GM12878 (cell line): Measurements from ENCODE around the gene EMP2. TPM values are rescaled to one million over a fixed set of nuclear protein-coding genes. Genes with fewer than 3 reads are reported as not detected.

Experiments
- ATAC-seq: fragments of 200-7000 bp; cut with Tn5 transposase; 3 replicates; pipeline ENCODE4 v1.9.1; 2020; ENCODE audit warnings: mild to moderate bottlenecking, moderate library complexity
- BruUV-seq: library from RNA; stranded (reverse); fragments of 400-500 nt; replicated peaks from 2 replicates; lab custom pipeline; 2021; lab: Mats Ljungman, UMichigan
- CTCF ChIA-PET: fragments of 300-600 bp; sonication (Branson Sonifier 250); formaldehyde crosslinking; extraction: SDS; loops from one replicate; lab custom pipeline; 2021; ENCODE audit warnings: inconsistent platforms; lab: Yijun Ruan, JAX
- POLR2A ChIA-PET: fragments of 350-600 bp; formaldehyde crosslinking; extraction: SDS; loops from one replicate; lab custom pipeline; 2021; ENCODE audit warnings: inconsistent platforms; lab: Charles Lee
- RAD21 ChIA-PET: fragments of 300-600 bp; sonication (Branson Sonifier 250); formaldehyde crosslinking; loops from one replicate; lab custom pipeline; 2023; ENCODE audit warnings: antibody characterized with exemption; ENCODE audit not compliant: unreplicated experiment; lab: Charles Lee
- SMC1A ChIA-PET: fragments of 300-600 bp; sonication (Branson Sonifier 250); formaldehyde crosslinking; loops from one replicate; lab custom pipeline; 2023; ENCODE audit not compliant: unreplicated experiment, uncharacterized antibody; lab: Charles Lee
- DNase-seq: peaks from one replicate; pipeline ENCODE4 v3.0.0-alpha.2; 2011; ENCODE audit warnings: low read depth, low spot score
- FAIRE-seq: peaks from 3 replicates; lab custom pipeline; 2011; peaks lifted over from hg19 to GRCh38; lab: Jason Lieb, UNC
- H2AFZ ChIP-seq: 2 replicates; pipeline ENCODE4 v1.6.0; 2011; ENCODE audit warnings: low read depth, low read length, control low read depth; ENCODE audit not compliant: control insufficient read depth
- H3K27ac ChIP-seq: 2 replicates; pipeline ENCODE4 v1.5.1; 2011; ENCODE audit warnings: control low read depth; ENCODE audit not compliant: control insufficient read depth, insufficient read depth
- H3K27me3 ChIP-seq, 2 experiments: replicated peaks in 1 of 2; 2 replicates each; pipeline versions ENCODE4 v1.6.0 to v1.6.1; 2011; ENCODE audit warnings: low read length in 1 of 2; ENCODE audit not compliant: control insufficient read depth in 2 of 2, insufficient read depth in 2 of 2
- H3K36me3 ChIP-seq, 2 experiments: 2 replicates each; pipeline ENCODE4 v1.5.1; 2011; ENCODE audit warnings: low read length in 1 of 2; ENCODE audit not compliant: control insufficient read depth in 2 of 2, insufficient read depth in 2 of 2
- H3K4me1 ChIP-seq: 2 replicates; pipeline ENCODE4 v1.6.1; 2011; ENCODE audit warnings: mild to moderate bottlenecking, low read length, moderate library complexity, mixed read lengths; ENCODE audit not compliant: control insufficient read depth, insufficient read depth
- H3K4me2 ChIP-seq: 2 replicates; pipeline ENCODE4 v1.6.0; 2011; ENCODE audit warnings: control low read depth; ENCODE audit not compliant: control insufficient read depth, insufficient read depth
- H3K4me3 ChIP-seq: fragments of 200-600 bp; sonication (generic); 2 replicates; pipeline ENCODE4 v1.5.1; 2016
- H3K79me2 ChIP-seq: 2 replicates; pipeline ENCODE4 v1.6.0; 2011; ENCODE audit warnings: low read length; ENCODE audit not compliant: control insufficient read depth, insufficient read depth
- H3K9ac ChIP-seq: 2 replicates; pipeline ENCODE4 v1.8.0; 2011; ENCODE audit warnings: low read length, control low read depth, mixed read lengths; ENCODE audit not compliant: control insufficient read depth, insufficient read depth
- H3K9me3 ChIP-seq: replicated peaks from 3 replicates; pipeline ENCODE4 v1.5.1; 2011; ENCODE audit warnings: mild to moderate bottlenecking, low read length; ENCODE audit not compliant: control insufficient read depth, insufficient read depth
- H4K20me1 ChIP-seq: 2 replicates; pipeline ENCODE4 v1.6.0; 2011; ENCODE audit not compliant: control insufficient read depth, insufficient read depth
- CREM ChIP-seq: IDR thresholded peaks from 2 replicates; pipeline ENCODE4 v1.6.1; 2014; ENCODE audit warnings: antibody characterized with exemption, low read depth
- DPF2 ChIP-seq: fragments of 450-650 bp; IDR thresholded peaks from 2 replicates; pipeline ENCODE4 v1.6.1; 2017; ENCODE audit warnings: mild to moderate bottlenecking
- ELK1 ChIP-seq: IDR thresholded peaks from 2 replicates; pipeline ENCODE4 v1.6.1; 2012; ENCODE audit warnings: low read depth, low read length, improper control_type of control experiment
- GABPA ChIP-seq: IDR thresholded peaks from 2 replicates; pipeline ENCODE4 v1.6.1; 2014; ENCODE audit warnings: antibody characterized with exemption, low read depth, mild to moderate bottlenecking, inconsistent platforms
- HDGF ChIP-seq: fragments of 450-650 bp; IDR thresholded peaks from 2 replicates; pipeline ENCODE4 v1.6.1; 2016; ENCODE audit warnings: antibody characterized with exemption
- LARP7 ChIP-seq: fragments of 450-650 bp; IDR thresholded peaks from 2 replicates; pipeline ENCODE4 v1.6.1; 2017; ENCODE audit warnings: mild to moderate bottlenecking
- MYC ChIP-seq: IDR thresholded peaks from 2 replicates; pipeline ENCODE4 v1.6.1; 2011; ENCODE audit warnings: mild to moderate bottlenecking, low read length, moderate library complexity, inconsistent platforms; ENCODE audit not compliant: insufficient read depth, insufficient replicate concordance, insufficient read length, severe bottlenecking
- PAX8 ChIP-seq: fragments of 450-650 bp; IDR thresholded peaks from 2 replicates; pipeline ENCODE4 v1.6.1; 2017; ENCODE audit warnings: mild to moderate bottlenecking, moderate library complexity
- PKNOX1 ChIP-seq: fragments of 450-650 bp; IDR thresholded peaks from 2 replicates; pipeline ENCODE4 v1.6.1; 2016; ENCODE audit warnings: mild to moderate bottlenecking
- PML ChIP-seq: IDR thresholded peaks from 2 replicates; pipeline ENCODE4 v1.6.1; 2012; ENCODE audit warnings: low read length, inconsistent platforms
- RELB ChIP-seq: fragments of 450-650 bp; IDR thresholded peaks from 2 replicates; pipeline ENCODE4 v1.6.1; 2017; ENCODE audit warnings: low read depth, mild to moderate bottlenecking, moderate library complexity
- SMARCA5 ChIP-seq: fragments of 450-650 bp; IDR thresholded peaks from 2 replicates; pipeline ENCODE4 v1.6.1; 2017; ENCODE audit warnings: mild to moderate bottlenecking
- STAT3 ChIP-seq: IDR thresholded peaks from 2 replicates; pipeline ENCODE4 v1.6.1; 2011; ENCODE audit warnings: low read depth, low read length, improper control_type of control experiment
- TBL1XR1 ChIP-seq: IDR thresholded peaks from 2 replicates; pipeline ENCODE4 v1.6.1; 2012; ENCODE audit warnings: low read depth, low read length, improper control_type of control experiment
- TCF3 ChIP-seq: IDR thresholded peaks from 2 replicates; pipeline ENCODE4 v1.6.1; 2012; ENCODE audit warnings: low read depth, mild to moderate bottlenecking, low read length, borderline replicate concordance; ENCODE audit not compliant: insufficient read depth
- ZNF592 ChIP-seq: fragments of 450-650 bp; IDR thresholded peaks from 2 replicates; pipeline ENCODE4 v1.6.1; 2017; ENCODE audit warnings: mild to moderate bottlenecking, moderate library complexity
- WGBS: methylation state at CpG from one replicate; pipeline ENCODE4 v1.1.6; 2016; ENCODE audit warnings: low lambda C conversion rate; ENCODE audit not compliant: insufficient replicate concordance, insufficient coverage; ENCODE audit errors: missing lambda C conversion rate; 5-methylcytosine and 5-hydroxymethylcytosine counted together
- in situ Hi-C: fragments of 300-500 bp; cut with MboI; formaldehyde crosslinking; loops from 9 replicates; pipeline ENCODE4 v1.14.3; 2018; ENCODE audit warnings: mixed read lengths
- intact Hi-C: fragments of 100-400 bp; cut with micrococcal nuclease; formaldehyde crosslinking; loops from one replicate; pipeline ENCODE4 v1.14.2; 2022; ENCODE audit not compliant: unreplicated experiment
- polyA plus RNA-seq, 11 experiments: library from polyadenylated mRNA; depleted of rRNA in 4 of 11; unstranded in 6 of 11; stranded (reverse) in 5 of 11; fragments of >200 nt; fragmentation: Nextera tagmentation in 4 of 11; fragmentation: Illumina TruSeq in 1 of 11; extraction: Ambion mirVana in 4 of 11; extraction: Trizol in 1 of 11; gene quantifications; 1 replicate in 1 of 11; 2 replicates in 10 of 11; pipeline versions ENCODE4 v1.2.1 to v1.2.3, GENCODE V29; 2011 to 2016; ENCODE audit warnings: inconsistent platforms in 2 of 11, missing spikeins in 2 of 11, low read depth in 1 of 11
- total RNA-seq, 4 experiments: library from RNA; depleted of rRNA in 3 of 4; stranded (reverse); fragments of >200 nt in 3 of 4; fragmentation: Illumina TruSeq in 1 of 4; extraction: Trizol in 1 of 4; gene quantifications; 2 replicates each; pipeline versions ENCODE4 v1.2.1 to v1.2.3, GENCODE V29; 2013 to 2021

The EMP2 gene
- total and polyA plus RNA-seq, 10 of the 15 experiments (the other 5 are each of a cell fraction or from before 2014, with no cell fraction given), result 0.41 to 10.4 (median 3.8) TPM

- no peak for TF ChIP-seq ELK1
- TF ChIP-seq TCF3, result no peak
- TF ChIP-seq RELB, result no peak
- no peak for TF ChIP-seq DPF2
- no peak for TF ChIP-seq STAT3
- TF ChIP-seq SMARCA5, result no peak
- TF ChIP-seq CREM, result no peak
- no peak for TF ChIP-seq LARP7
- TF ChIP-seq PML, result no peak
- no peak for TF ChIP-seq TBL1XR1
- no peak for TF ChIP-seq PAX8
- TF ChIP-seq MYC, result no peak
- TF ChIP-seq GABPA, result no peak
- TF ChIP-seq PKNOX1, result no peak
- TF ChIP-seq ZNF592, result no peak
- TF ChIP-seq HDGF, result no peak
- TF ChIP-seq, all 136 proteins: peak for 0
- no peaks in the 10 kb centered on the region for H3K4me1 ChIP-seq
- CTCF ChIA-PET, result no interaction called here
- H3K27ac ChIP-seq, result no peak overlapping the region
- WGBS, result 43% methylated on average over 10 of the region's 10 CpGs
- SMC1A ChIA-PET, result interaction anchor here (0.9 kb wide), 1 partner anchor 17 kb away, joined by 3 read pairs; no protein-coding TSS in a partner anchor
- DNase-seq (no peak), FAIRE-seq (no peak), ATAC-seq (no peak)
- no peaks in the 10 kb centered on the region for H4K20me1 ChIP-seq
- H3K27me3 ChIP-seq, result no peaks in the 10 kb centered on the region; a peak in 1 of 4 replicates
- BruUV-seq, result no TSS peak
- no peak overlapping the region for H3K4me3 ChIP-seq
- H3K79me2 ChIP-seq, result no peaks in the 10 kb centered on the region
- H3K9ac ChIP-seq, result no peak overlapping the region
- in situ Hi-C loops, result no loop called here
- H2AFZ ChIP-seq, result no peak overlapping the region
- RAD21 ChIA-PET, result no interaction called here
- intact Hi-C loops, result loop anchor here (5.0 kb wide), 1 partner anchor 62 kb away; no protein-coding TSS in a partner anchor
- no peaks in the 10 kb centered on the region for H3K36me3 ChIP-seq
- no peaks in the 10 kb centered on the region for H3K9me3 ChIP-seq
- no peak overlapping the region for H3K4me2 ChIP-seq
- POLR2A ChIA-PET, result no interaction called here
Measured at GRCh38 chr16:10535461-10535860, 44.9 kb downstream of the EMP2 start.
